HepG2 (cell line): Measurements from ENCODE around the gene GBE1. TPM values are rescaled to one million over a fixed set of nuclear protein-coding genes. Genes with fewer than 3 reads are reported as not detected.

Experiments used
- ATAC-seq: fragments of 200-7000 bp; cut with Tn5 transposase; 3 replicates; pipeline ENCODE4 v1.9.1; 2020; ENCODE audit warnings: mild to moderate bottlenecking, moderate library complexity
- BruUV-seq: library from RNA; stranded (reverse); fragments of 400-500 nt; replicated peaks from 2 replicates; lab custom pipeline; 2021; lab: Mats Ljungman, UMichigan
- CTCF ChIA-PET: fragments of 300-600 bp; formaldehyde crosslinking; extraction: SDS; loops from one replicate; lab custom pipeline; 2021; ENCODE audit warnings: low total read pairs, inconsistent platforms, low intra/inter-chr PET ratio; lab: Yijun Ruan, JAX
- POLR2A ChIA-PET: fragments of 350-600 bp; sonication (Branson Sonifier 250); formaldehyde crosslinking; loops from one replicate; lab custom pipeline; 2020; ENCODE audit warnings: antibody characterized with exemption, inconsistent platforms; lab: Yijun Ruan, JAX
- DNase-seq: peaks from one replicate; pipeline ENCODE4 v3.0.0-alpha.2; 2015; ENCODE audit warnings: low spot score
- FAIRE-seq: peaks from 3 replicates; lab custom pipeline; 2011; peaks lifted over from hg19 to GRCh38; lab: Jason Lieb, UNC
- H2AFZ ChIP-seq: one replicate; pipeline ENCODE4 v1.6.1; 2011; ENCODE audit warnings: low read length, inconsistent platforms
- H3K27ac ChIP-seq: fragments of 300-600 bp; 3 replicates; pipeline ENCODE4 v1.8.0; 2011; ENCODE audit warnings: mixed run types, mild to moderate bottlenecking, mixed read lengths, low read length, inconsistent platforms; ENCODE audit not compliant: insufficient read depth; ENCODE audit errors: extremely low read length
- H3K27me3 ChIP-seq, 2 experiments: fragments of 200-600 bp in 1 of 2; 2 replicates in 1 of 2; 3 replicates in 1 of 2; pipeline versions ENCODE4 v1.6.0 to v1.8.0; 2011; ENCODE audit warnings: low read length in 2 of 2, mild to moderate bottlenecking in 2 of 2, moderate library complexity in 2 of 2, inconsistent platforms in 1 of 2; ENCODE audit not compliant: insufficient read depth in 2 of 2, control insufficient read depth in 1 of 2
- H3K36me3 ChIP-seq, 2 experiments: fragments of 200-600 bp in 1 of 2; replicated peaks in 1 of 2; 2 replicates in 1 of 2; 3 replicates in 1 of 2; pipeline versions ENCODE4 v1.5.1 to v1.8.0; 2011; ENCODE audit warnings: low read length in 2 of 2, inconsistent platforms in 1 of 2; ENCODE audit not compliant: insufficient read depth in 2 of 2, control insufficient read depth in 1 of 2
- H3K4me1 ChIP-seq: 2 replicates; pipeline ENCODE4 v1.5.1; 2012; ENCODE audit warnings: low read length, inconsistent platforms; ENCODE audit not compliant: insufficient read depth
- H3K4me2 ChIP-seq: 2 replicates; pipeline ENCODE4 v1.6.0; 2011; ENCODE audit warnings: low read depth, low read length, inconsistent platforms
- H3K4me3 ChIP-seq, 3 experiments: fragments of 200-600 bp in 1 of 3; sonication (generic), shearing (Covaris generic) in 1 of 3; replicated peaks in 1 of 3; 2 replicates each; pipeline ENCODE4 v1.5.1; 2011 to 2016; ENCODE audit warnings: low read length in 3 of 3, inconsistent platforms in 2 of 3, low read depth in 2 of 3, mild to moderate bottlenecking in 2 of 3, control low read depth in 1 of 3, mixed read lengths in 1 of 3; ENCODE audit not compliant: insufficient read depth in 1 of 3
- H3K79me2 ChIP-seq: one replicate; pipeline ENCODE4 v1.6.1; 2011; ENCODE audit warnings: low read length, inconsistent platforms; ENCODE audit not compliant: insufficient read depth
- H3K9ac ChIP-seq: 2 replicates; pipeline ENCODE4 v1.6.0; 2011; ENCODE audit warnings: mild to moderate bottlenecking, low read depth, low read length, inconsistent platforms; ENCODE audit not compliant: insufficient read depth
- H3K9me3 ChIP-seq: 2 replicates; pipeline ENCODE4 v1.5.1; 2012; ENCODE audit warnings: mild to moderate bottlenecking, low read length
- H4K20me1 ChIP-seq: 2 replicates; pipeline ENCODE4 v1.6.0; 2011; ENCODE audit warnings: inconsistent platforms, mild to moderate bottlenecking, low read length, moderate library complexity; ENCODE audit not compliant: insufficient read depth
- AHR ChIP-seq: IDR thresholded peaks from 2 replicates; pipeline ENCODE4 v1.6.1; 2018; ENCODE audit warnings: missing genetic modification reagents, missing compliant biosample characterization
- BCL6 ChIP-seq: IDR thresholded peaks from 2 replicates; pipeline ENCODE4 v1.6.1; 2016; ENCODE audit warnings: missing genetic modification reagents, missing compliant biosample characterization
- CCDC6 ChIP-seq: sonication (generic); formaldehyde crosslinking; IDR thresholded peaks from 2 replicates; pipeline ENCODE4 v1.8.1; 2022; ENCODE audit warnings: mild to moderate bottlenecking, missing genetic modification reagents, moderate library complexity
- CEBPB ChIP-seq: IDR thresholded peaks from 2 replicates; pipeline ENCODE4 v1.6.1; 2011; ENCODE audit warnings: low read depth, low read length, improper control_type of control experiment, borderline replicate concordance
- CEBPG ChIP-seq: IDR thresholded peaks from 2 replicates; pipeline ENCODE4 v1.6.1; 2016
- CSRNP1 ChIP-seq: sonication (generic); formaldehyde crosslinking; IDR thresholded peaks from 2 replicates; pipeline ENCODE4 v1.8.1; 2023; ENCODE audit warnings: mild to moderate bottlenecking, missing genetic modification reagents
- DZIP1 ChIP-seq: sonication (generic); formaldehyde crosslinking; IDR thresholded peaks from 2 replicates; pipeline ENCODE4 v1.5.0; 2020; ENCODE audit warnings: mild to moderate bottlenecking, missing genetic modification reagents
- GLI4 ChIP-seq: sonication (generic); formaldehyde crosslinking; IDR thresholded peaks from 2 replicates; pipeline ENCODE4 v1.5.1; 2020; ENCODE audit warnings: missing genetic modification reagents, mild to moderate bottlenecking, moderate library complexity, borderline replicate concordance
- KDM1A ChIP-seq: IDR thresholded peaks from 2 replicates; pipeline ENCODE4 v1.6.1; 2016; ENCODE audit warnings: missing compliant biosample characterization
- KDM3A ChIP-seq: IDR thresholded peaks from 2 replicates; pipeline ENCODE4 v1.6.1; 2018; ENCODE audit warnings: low read depth, missing compliant biosample characterization
- RXRA ChIP-seq: sonication (generic); formaldehyde crosslinking; IDR thresholded peaks from 2 replicates; pipeline ENCODE4 v1.5.1; 2020; ENCODE audit warnings: missing genetic modification reagents
- THYN1 ChIP-seq: sonication (generic); formaldehyde crosslinking; IDR thresholded peaks from 2 replicates; pipeline ENCODE4 v1.8.1; 2023; ENCODE audit warnings: low read depth, mild to moderate bottlenecking, moderate library complexity, missing genetic modification reagents, borderline replicate concordance
- ZBTB1 ChIP-seq: sonication (generic); formaldehyde crosslinking; IDR thresholded peaks from 2 replicates; pipeline ENCODE4 v1.4.0; 2020; ENCODE audit warnings: missing genetic modification reagents, borderline replicate concordance
- ZNF577 ChIP-seq: sonication (generic); formaldehyde crosslinking; IDR thresholded peaks from 2 replicates; pipeline ENCODE4 v1.4.0; 2020; ENCODE audit warnings: mild to moderate bottlenecking, low read depth, missing genetic modification reagents, borderline replicate concordance
- ZNF629 ChIP-seq: sonication (generic); formaldehyde crosslinking; conservative IDR thresholded peaks from 2 replicates; pipeline ENCODE4 v1.5.0; 2020; ENCODE audit warnings: missing genetic modification reagents
- WGBS: methylation state at CpG from one replicate; pipeline ENCODE4 v1.1.6; 2017; ENCODE audit warnings: low lambda C conversion rate; 5-methylcytosine and 5-hydroxymethylcytosine counted together
- in situ Hi-C: cut with HindIII; loops from 2 replicates; pipeline ENCODE4 v1.10.0; 2017; ENCODE audit warnings: low pct_unique_long_range_greater_than_20kb; ENCODE audit not compliant: extremely low pct_ligation_motif_present
- intact Hi-C: fragments of 100-400 bp; cut with micrococcal nuclease; formaldehyde crosslinking; loops from one replicate; pipeline ENCODE4 v1.10.0; 2022; ENCODE audit not compliant: unreplicated experiment
- polyA plus RNA-seq, 8 experiments: library from polyadenylated mRNA; depleted of rRNA in 3 of 8; stranded (reverse) in 7 of 8; unstranded in 1 of 8; fragments of >200 nt; fragmentation: Illumina TruSeq in 4 of 8; extraction: Trizol in 4 of 8; gene quantifications; 2 replicates each; pipeline versions ENCODE4 v1.2.1 to v1.2.3, GENCODE V29; 2011 to 2016; ENCODE audit warnings: low read depth in 4 of 8, missing spikeins in 1 of 8, mixed read lengths in 1 of 8; ENCODE audit not compliant: insufficient read depth in 1 of 8
- total RNA-seq, 5 experiments: library from RNA; depleted of rRNA; stranded (reverse); fragments of >200 nt; fragmentation: Illumina TruSeq; extraction: Trizol; gene quantifications; 2 replicates each; pipeline ENCODE4 v1.2.3, GENCODE V29; 2016; ENCODE audit warnings: low read depth in 1 of 5

The GBE1 gene
- total and polyA plus RNA-seq, 2 of the 13 experiments (the other 11 are each of a cell fraction or from before 2014, with no cell fraction given), result 22.9 to 36.1 TPM

- Histone ChIP-seq H2AFZ (no peak overlapping the region), H3K79me2 (peaks cover 6% of the 10 kb centered on the region), H4K20me1 (peaks cover 3% of the 10 kb centered on the region; the same call in 1 of the 2 replicates), H3K36me3 (no peaks in the 10 kb centered on the region), H3K27me3 (no peaks in the 10 kb centered on the region), H3K4me3 (no peak overlapping the region), H3K9me3 (no peaks in the 10 kb centered on the region), H3K4me1 (peaks cover 32% of the 10 kb centered on the region), H3K4me2 (no peak overlapping the region), H3K9ac (no peak overlapping the region), H3K27ac (no peak overlapping the region)
- intact Hi-C loops (loop anchor here (5.0 kb wide), 1 partner anchor 44 kb away; the partner anchor contains the start of gene GBE1), in situ Hi-C loops (no loop called here)
- FAIRE-seq (no peak), DNase-seq (no peak), ATAC-seq (no peak)
- POLR2A ChIA-PET, result no interaction called here
- WGBS, result 45% methylated on average over 1 of the region's 1 CpG
- BruUV-seq, result no TSS peak
- CTCF ChIA-PET, result no interaction called here
- no peak for TF ChIP-seq KDM3A
- TF ChIP-seq KDM1A (CRISPR knock-in tag), result peak; percentile 45; the same call in 1 of the 2 replicates
- TF ChIP-seq BCL6, result peak; percentile 49; the same call in 1 of the 2 replicates
- no peak for TF ChIP-seq AHR
- TF ChIP-seq CCDC6, result no peak
- TF ChIP-seq CEBPB, result 0 out of 2 replicates have a peak, but pooled peaks have one; percentile 27
- peak; percentile 77 for TF ChIP-seq ZNF629 (CRISPR knock-in tag)
- TF ChIP-seq CEBPG, result peak; percentile 62
Observed at GRCh38 chr3:81718311-81718710, 43.1 kb downstream of the GBE1 start.

GRCh38 chr3:81716870-81717509 lies 44.5 kb downstream of the GBE1 start:
- Histone ChIP-seq H3K27me3 (no peaks in the 10 kb centered on the region), H3K27ac (peak overlapping the region; percentile 43), H3K79me2 (peaks cover 6% of the 10 kb centered on the region), H3K4me1 (peaks cover 29% of the 10 kb centered on the region), H3K4me3 (peak overlapping the region in 2 of 3 experiments; percentile 19 to 27; a peak in 2 of 6 replicates), H2AFZ (no peak overlapping the region), H3K9me3 (no peaks in the 10 kb centered on the region), H4K20me1 (peaks cover 3% of the 10 kb centered on the region; the same call in 1 of the 2 replicates), H3K9ac (no peak overlapping the region), H3K36me3 (no peaks in the 10 kb centered on the region; a peak in 1 of 5 replicates), H3K4me2 (peak overlapping the region; percentile 62)
- CTCF ChIA-PET, result no interaction called here
- intact Hi-C loops (loop anchor here (5.0 kb wide), 1 partner anchor 45 kb away; the partner anchor contains the start of gene GBE1), in situ Hi-C loops (no loop called here)
- WGBS, result 9% methylated on average over 3 of the region's 3 CpGs
- peak; percentile 86 for DNase-seq
- peak; percentile 69 for FAIRE-seq
- POLR2A ChIA-PET, result interaction anchor here (1.3 kb wide), 1 partner anchor 45 kb away, joined by 6 read pairs; the partner anchor contains the start of gene GBE1
- ATAC-seq, result peak; percentile 99
- BruUV-seq, result no TSS peak
- TF ChIP-seq ZBTB1 (CRISPR knock-in tag) (no peak), RXRA (CRISPR knock-in tag) (peak; percentile 86; the same call in 1 of the 2 replicates), CSRNP1 (CRISPR knock-in tag) (no peak), DZIP1 (CRISPR knock-in tag) (no peak), ZNF577 (CRISPR knock-in tag) (no peak), GLI4 (CRISPR knock-in tag) (no peak), THYN1 (no peak)
